IPS-18a (cell line): ENCODE measurements around the gene SIL1.

ENCODE experiments used
- H3K27ac ChIP-seq: one replicate; pipeline ENCODE4 v1.5.1; 2013; ENCODE audit warnings: low read length
- H3K27me3 ChIP-seq: one replicate; pipeline ENCODE4 v1.6.1; 2013; ENCODE audit warnings: mild to moderate bottlenecking, low read length; ENCODE audit not compliant: control insufficient read depth, insufficient read depth
- H3K36me3 ChIP-seq: one replicate; pipeline ENCODE4 v1.6.1; 2013; ENCODE audit warnings: low read depth, low read length; ENCODE audit not compliant: control insufficient read depth
- H3K4me1 ChIP-seq: one replicate; pipeline ENCODE4 v1.6.1; 2013; ENCODE audit warnings: low read depth, low read length; ENCODE audit not compliant: control insufficient read depth
- H3K4me3 ChIP-seq: one replicate; pipeline ENCODE4 v1.5.1; 2013; ENCODE audit warnings: low read length
- H3K9ac ChIP-seq: one replicate; pipeline ENCODE4 v1.6.1; 2013; ENCODE audit warnings: mild to moderate bottlenecking, low read length, moderate library complexity
- H3K9me3 ChIP-seq: one replicate; pipeline ENCODE4 v1.6.1; 2013; ENCODE audit warnings: low read depth, low read length; ENCODE audit not compliant: control insufficient read depth

SIL1 gene

DNA sequence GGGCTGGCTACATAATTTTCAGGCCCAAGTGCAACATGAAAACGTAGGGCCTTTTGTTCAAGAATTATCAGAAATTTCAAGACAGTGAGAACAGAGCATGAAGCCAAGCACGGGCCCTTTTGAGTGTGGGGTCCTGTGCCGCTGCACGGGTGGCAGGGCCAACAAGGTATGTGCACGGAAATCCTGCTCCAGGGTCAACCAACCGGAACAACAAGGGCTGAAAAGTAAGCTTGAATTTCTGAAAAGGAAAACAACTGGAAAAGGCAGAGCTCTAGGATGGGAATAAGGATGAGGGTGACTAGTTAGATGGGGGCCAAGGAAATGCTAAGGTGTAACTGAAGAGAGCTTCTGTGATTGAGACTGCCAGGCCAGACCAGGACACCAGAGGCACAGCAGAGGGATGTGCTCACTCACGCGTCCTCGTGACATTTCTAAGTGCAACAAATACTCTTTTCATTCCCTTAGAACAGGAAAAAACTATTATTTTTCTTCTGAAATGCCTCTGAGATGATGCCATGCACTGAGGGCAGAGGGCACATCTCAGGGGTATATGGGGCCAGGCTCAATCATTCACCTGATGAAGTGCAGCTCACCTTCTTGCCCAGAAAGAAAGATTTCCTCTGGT lies 242.4 kb downstream of the SIL1 start:
- no peak overlapping the region for H3K27ac ChIP-seq

DNA sequence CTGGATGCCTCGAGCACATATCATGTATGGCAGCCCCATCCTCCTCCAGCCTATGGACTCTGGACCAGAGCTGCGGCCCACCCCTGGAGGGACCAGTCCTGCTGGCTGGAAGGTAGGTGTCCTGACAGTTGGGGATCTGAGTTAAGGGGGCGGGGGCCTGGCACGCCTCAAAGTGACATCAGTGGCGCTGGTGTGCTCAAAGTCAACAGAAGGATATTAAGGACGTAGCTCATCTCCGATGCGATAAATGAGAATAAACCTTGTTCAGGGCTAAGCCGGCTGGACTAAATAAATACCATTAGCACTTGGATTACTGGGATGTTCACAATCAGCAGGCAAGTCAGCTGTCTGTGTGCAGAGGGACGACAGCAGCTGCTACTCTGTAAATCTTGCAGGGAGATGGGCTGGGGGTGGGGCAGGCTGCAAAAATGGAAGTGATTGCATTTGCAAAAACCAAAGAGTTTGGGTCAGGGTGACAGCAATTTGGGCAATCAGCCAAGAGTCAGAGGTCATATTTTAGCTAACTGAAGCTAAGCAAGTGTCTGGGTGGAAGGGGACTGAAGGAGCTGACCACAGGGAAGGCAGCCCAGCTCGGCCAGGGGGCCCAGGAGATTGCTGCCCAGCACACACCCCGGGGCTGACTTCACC lies 243.0 kb downstream of the SIL1 start:
- H3K4me3 ChIP-seq: no peak overlapping the region
- no peaks in the 10 kb centered on the region for H3K4me1 ChIP-seq
- no peak overlapping the region for H3K9ac ChIP-seq
- H3K27me3 ChIP-seq: no peaks in the 10 kb centered on the region
- H3K9me3 ChIP-seq: no peaks in the 10 kb centered on the region
- H3K36me3 ChIP-seq: no peaks in the 10 kb centered on the region
- H3K27ac ChIP-seq: no peak overlapping the region

More for the DNA sequence above, 242.4 kb downstream of the SIL1 start:
- Histone ChIP-seq H3K9ac (no peak overlapping the region), H3K9me3 (no peaks in the 10 kb centered on the region), H3K4me1 (no peaks in the 10 kb centered on the region), H3K27me3 (no peaks in the 10 kb centered on the region), H3K36me3 (no peaks in the 10 kb centered on the region), H3K4me3 (no peak overlapping the region)

DNA sequence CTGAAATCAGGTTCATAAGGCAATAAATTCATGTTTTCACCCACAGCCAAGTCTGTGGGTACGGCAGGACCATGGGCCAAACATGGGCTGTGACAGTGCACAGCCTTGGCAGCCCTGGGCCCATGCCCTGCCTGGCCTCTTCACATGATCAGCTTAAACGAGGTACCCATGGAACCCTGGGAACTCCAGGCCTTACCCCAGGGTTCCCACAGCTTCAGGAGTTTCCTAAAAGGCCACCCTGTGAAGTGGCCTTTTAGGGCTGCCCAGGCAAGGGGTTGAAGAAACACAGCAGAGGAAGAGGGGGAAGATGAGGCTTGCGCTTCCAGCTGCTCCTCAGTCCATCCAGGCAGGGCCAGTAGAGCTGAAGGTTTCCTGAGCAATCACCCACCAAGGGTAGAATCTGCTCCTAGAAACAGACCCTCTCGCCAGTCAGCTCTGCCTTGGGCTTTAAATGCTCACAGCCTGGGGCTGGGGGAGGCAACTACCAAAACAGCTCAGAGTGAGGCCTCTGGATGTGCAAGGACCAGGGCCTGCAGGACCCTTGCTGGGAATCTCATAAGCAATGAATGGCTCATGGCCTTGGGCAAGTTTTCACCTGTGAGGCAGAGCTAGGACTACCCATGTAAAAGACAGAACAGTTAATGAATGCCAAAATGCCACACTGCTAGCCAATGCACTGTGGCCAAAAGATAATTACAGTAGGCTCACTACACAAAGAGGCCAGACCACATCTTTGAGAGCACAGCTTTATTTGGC lies 243.7 kb downstream of the SIL1 start:
- no peak overlapping the region for H3K27ac ChIP-seq
- no peaks in the 10 kb centered on the region for H3K9me3 ChIP-seq
- no peak overlapping the region for H3K4me3 ChIP-seq
- H3K36me3 ChIP-seq: no peaks in the 10 kb centered on the region
- H3K27me3 ChIP-seq: no peaks in the 10 kb centered on the region
- no peaks in the 10 kb centered on the region for H3K4me1 ChIP-seq
- no peak overlapping the region for H3K9ac ChIP-seq

DNA sequence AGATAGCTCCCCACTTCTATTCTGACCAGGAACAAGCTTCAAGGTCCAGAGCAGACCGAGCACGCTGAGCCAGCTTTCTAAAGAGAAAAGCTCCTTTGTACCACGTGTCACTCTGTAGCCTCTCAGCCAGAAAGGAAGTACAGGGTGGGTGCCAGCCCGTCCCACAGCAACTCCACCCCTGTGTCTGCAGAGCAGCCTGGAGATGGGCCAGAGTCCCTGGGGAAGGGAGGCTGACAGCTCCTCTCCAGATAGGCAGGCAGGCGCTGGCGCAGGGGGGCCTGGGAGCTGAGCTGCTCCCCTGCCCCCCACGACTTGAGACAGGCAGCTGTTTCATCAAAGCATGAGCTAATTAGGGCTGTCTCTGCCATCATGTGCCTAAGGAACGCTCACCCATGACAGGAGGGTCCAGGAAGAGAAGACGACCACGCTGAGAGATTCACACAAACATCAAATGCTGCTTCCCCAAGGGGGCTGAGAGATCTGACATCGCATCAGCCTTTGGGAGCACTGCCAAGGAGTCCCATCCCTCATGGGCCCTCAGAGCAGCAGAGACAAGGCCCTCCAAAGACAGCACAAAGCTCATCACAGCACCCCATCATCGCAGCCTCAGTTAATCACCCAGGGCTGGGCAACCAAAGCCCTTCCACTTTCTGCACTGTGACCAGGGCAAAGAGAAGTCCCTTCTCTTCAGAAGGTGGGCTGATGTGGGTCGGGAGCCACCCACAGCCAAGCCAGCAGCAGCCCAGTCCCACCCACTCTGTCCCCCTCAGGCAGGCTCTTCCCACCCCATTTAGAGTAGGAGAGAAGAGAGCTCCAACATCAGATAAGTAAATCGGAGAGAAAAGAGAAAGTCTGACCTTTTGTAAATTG lies 244.5 kb downstream of the SIL1 start:
- Histone ChIP-seq H3K4me1 (peaks cover 6% of the 10 kb centered on the region), H3K9ac (no peak overlapping the region), H3K9me3 (no peaks in the 10 kb centered on the region), H3K27ac (no peak overlapping the region), H3K36me3 (no peaks in the 10 kb centered on the region), H3K27me3 (no peaks in the 10 kb centered on the region), H3K4me3 (no peak overlapping the region)

DNA sequence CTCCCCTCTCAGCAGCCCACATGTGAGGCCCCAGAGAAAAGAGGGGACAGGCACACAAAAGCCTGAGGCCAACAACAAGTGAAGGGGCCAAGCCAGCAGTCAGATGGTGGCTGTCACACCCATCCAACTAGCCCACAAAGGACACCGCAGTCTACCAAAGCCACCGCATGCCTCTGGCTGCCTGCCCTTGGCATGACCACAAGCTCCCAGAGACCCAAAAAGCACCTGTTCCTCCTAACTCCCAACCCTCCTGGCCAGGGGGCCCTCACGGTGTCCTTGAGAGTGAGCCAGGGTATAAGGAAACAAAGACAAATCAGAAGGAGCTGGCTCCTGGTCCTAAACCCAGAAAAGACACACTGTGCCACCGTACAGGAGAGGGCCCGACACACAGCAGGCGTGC lies 245.2 kb downstream of the SIL1 start:
- H3K9me3 ChIP-seq: no peaks in the 10 kb centered on the region
- no peak overlapping the region for H3K4me3 ChIP-seq
- peaks cover 10% of the 10 kb centered on the region for H3K4me1 ChIP-seq
- H3K36me3 ChIP-seq: no peaks in the 10 kb centered on the region
- H3K27me3 ChIP-seq: no peaks in the 10 kb centered on the region
- H3K27ac ChIP-seq: no peak overlapping the region
- no peak overlapping the region for H3K9ac ChIP-seq

DNA sequence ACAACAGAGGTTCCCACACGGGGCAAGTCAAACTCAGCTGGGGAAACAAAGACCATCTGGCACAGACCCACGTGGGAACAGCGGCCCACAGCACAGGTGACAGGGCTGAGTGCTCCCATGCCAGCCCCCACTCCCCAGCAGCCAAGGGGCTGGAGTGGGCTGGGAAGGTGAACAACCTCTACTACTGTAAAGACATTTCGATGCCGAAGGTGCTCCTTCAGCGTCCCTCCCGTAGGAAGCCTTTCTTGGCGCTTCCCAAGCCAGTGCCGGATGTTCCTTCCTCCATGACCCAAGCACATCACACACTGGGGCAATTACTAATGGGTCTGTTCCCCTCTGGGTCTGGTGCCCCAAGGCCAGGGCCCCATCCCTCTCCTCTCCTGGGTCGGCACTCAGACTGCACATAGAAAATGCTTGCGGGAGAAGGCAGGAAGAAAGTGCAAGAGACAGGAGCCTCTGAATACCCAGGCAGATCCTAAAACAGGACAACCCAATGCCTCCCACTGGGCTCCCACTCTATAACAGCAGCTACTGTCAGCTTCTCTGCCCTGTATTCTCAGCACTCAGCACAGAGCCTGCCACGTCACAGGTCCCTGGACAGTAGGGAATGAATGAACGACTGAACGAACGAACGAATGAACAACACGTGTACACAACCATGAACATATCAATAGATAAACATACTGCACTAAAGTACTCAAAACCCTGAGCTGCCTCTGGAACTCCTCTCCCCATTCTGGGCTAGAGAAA lies 246.0 kb downstream of the SIL1 start:
- Histone ChIP-seq H3K27me3 (no peaks in the 10 kb centered on the region), H3K4me3 (no peak overlapping the region), H3K27ac (no peak overlapping the region), H3K4me1 (peaks cover 10% of the 10 kb centered on the region), H3K9ac (no peak overlapping the region), H3K36me3 (no peaks in the 10 kb centered on the region), H3K9me3 (no peaks in the 10 kb centered on the region)

DNA sequence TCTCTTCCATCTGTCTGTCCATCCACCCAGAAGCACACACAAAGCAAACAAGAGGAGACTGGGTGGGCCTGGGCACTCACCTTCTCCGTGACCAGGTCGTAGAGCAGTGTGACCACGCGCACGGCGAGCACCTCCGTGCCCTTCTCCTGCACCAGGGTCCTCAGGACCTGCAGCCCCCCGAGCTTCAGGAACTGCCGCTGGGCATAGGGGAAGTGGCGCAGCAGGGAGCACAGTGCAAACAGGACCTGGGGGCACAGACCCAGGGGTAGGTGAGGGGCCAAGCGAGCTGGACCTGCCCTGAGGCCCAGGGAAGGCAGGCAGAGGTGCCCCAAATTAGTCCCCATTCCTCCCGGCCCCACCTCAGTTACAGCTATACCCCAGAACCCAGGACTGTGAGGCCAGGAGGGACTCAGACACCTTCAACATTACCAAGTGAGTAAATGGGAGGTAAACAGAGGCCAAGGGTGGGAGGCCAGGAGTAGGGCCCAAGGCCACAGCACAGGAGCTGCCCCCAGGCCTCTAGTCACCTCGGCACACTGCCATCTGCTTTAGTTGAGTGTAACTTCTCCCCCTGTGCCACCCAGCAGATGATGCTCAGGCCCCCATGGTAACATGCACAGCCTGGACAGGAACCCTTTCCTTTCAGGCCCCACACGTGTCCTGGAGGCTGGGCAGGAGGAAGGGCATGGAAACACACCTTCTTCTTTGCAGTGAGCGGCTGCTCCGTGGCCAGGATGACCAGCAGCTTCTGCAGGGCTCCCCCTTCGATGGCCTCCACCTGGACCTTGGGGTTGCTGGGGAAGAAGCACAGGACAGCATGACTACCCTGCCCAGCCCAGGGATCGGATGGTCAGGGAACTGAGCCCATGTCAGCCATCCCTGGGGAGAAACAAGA lies 246.8 kb downstream of the SIL1 start:
- Histone ChIP-seq H3K9me3 (no peaks in the 10 kb centered on the region), H3K9ac (no peak overlapping the region), H3K4me3 (no peak overlapping the region), H3K27ac (no peak overlapping the region), H3K36me3 (no peaks in the 10 kb centered on the region), H3K27me3 (no peaks in the 10 kb centered on the region), H3K4me1 (peaks cover 10% of the 10 kb centered on the region)

DNA sequence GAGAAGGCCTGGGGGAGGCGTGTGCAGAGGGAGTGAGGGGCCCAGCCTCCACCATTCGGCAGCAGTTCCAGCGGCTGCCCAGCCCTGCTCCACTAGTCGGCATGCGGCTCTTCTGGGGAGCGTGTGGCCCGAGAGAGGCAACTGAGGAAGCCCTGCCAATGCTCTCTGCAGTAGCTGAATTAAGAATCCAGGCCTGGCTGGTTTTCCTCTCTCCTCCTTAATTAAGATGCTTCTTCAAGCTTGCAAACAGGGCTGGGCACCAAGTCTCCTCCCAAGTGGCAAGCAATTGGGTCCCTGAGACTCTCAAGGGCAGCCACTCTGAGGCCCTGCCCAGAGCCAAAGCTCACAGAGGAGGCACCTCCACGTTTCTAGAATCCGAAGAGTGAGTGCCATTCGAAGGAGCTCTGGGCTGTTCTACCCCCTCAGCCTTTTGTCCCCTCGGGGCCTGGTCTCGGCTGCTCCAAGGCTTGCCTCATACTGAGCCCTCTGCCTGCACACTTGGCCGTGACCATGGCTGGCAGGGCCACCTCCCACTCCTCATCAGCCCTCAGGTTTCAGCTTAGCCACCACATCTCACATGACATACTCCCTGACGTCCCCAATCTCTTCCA lies 247.6 kb downstream of the SIL1 start:
- Histone ChIP-seq H3K4me3 (no peak overlapping the region), H3K36me3 (no peaks in the 10 kb centered on the region), H3K27ac (no peak overlapping the region), H3K9ac (no peak overlapping the region), H3K27me3 (no peaks in the 10 kb centered on the region), H3K4me1 (peaks cover 10% of the 10 kb centered on the region), H3K9me3 (no peaks in the 10 kb centered on the region)

DNA sequence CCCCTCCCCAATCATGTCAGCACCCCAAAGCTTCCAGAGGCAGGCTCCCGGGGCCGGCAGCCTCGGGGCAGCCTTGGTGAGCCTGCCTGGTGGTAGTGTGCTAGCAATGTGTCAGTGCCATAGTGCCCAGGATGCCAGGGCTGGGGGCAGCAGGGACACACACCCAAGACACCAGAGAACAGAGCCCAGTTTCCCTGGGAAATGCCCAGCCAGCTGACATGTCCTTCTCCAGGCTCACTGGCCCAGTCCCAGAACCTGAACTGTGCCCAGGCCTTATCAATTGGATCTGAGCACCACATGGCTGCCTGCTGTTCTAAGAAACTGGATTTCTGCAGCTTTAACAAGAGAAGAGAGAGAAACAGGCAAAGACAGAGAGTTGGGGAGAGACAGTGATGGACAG lies 248.2 kb downstream of the SIL1 start:
- Histone ChIP-seq H3K4me1 (peaks cover 10% of the 10 kb centered on the region), H3K27me3 (no peaks in the 10 kb centered on the region), H3K36me3 (no peaks in the 10 kb centered on the region), H3K9ac (no peak overlapping the region), H3K27ac (no peak overlapping the region), H3K4me3 (no peak overlapping the region), H3K9me3 (no peaks in the 10 kb centered on the region)

DNA sequence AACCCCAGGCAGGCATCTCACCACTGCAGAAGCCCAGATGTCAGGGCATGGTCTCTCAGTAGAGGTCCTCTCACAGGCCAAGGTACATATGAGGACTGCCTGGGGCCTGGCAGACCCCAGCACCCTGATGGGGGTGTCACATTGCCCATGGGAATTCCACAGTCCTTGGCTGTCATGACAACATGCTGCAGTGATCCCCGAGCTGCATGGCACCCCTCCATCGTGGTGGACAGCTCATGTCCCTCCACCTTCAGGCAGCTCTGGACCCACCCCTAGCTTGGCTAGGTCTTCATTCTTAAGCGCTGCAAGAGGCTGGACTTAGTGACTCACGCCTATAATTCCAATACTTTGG lies 249.0 kb downstream of the SIL1 start:
- Histone ChIP-seq H3K9me3 (no peaks in the 10 kb centered on the region), H3K27me3 (no peaks in the 10 kb centered on the region), H3K9ac (no peak overlapping the region), H3K4me3 (no peak overlapping the region), H3K27ac (no peak overlapping the region), H3K36me3 (no peaks in the 10 kb centered on the region), H3K4me1 (peaks cover 10% of the 10 kb centered on the region)
